Hematopoietic multipotent progenitor cell treated with erythropoietin and hydrocortisone succinate and interleukin-3 and kit ligand, for 15 days (in vitro differentiated cells): ENCODE results near the gene ZG16B.

ENCODE experiments used
- DNase-seq: peaks from one replicate; pipeline ENCODE4 v3.0.0-alpha.2; 2015; ENCODE audit warnings: low spot score

Gene ZG16B

GRCh38 chr16:2825049-2825742 lies 4.9 kb upstream of the ZG16B start:
- no peak for DNase-seq

- DNase-seq = no peak
Observed at GRCh38 chr16:2825906-2826305, 4.2 kb upstream of the ZG16B start.

DNA sequence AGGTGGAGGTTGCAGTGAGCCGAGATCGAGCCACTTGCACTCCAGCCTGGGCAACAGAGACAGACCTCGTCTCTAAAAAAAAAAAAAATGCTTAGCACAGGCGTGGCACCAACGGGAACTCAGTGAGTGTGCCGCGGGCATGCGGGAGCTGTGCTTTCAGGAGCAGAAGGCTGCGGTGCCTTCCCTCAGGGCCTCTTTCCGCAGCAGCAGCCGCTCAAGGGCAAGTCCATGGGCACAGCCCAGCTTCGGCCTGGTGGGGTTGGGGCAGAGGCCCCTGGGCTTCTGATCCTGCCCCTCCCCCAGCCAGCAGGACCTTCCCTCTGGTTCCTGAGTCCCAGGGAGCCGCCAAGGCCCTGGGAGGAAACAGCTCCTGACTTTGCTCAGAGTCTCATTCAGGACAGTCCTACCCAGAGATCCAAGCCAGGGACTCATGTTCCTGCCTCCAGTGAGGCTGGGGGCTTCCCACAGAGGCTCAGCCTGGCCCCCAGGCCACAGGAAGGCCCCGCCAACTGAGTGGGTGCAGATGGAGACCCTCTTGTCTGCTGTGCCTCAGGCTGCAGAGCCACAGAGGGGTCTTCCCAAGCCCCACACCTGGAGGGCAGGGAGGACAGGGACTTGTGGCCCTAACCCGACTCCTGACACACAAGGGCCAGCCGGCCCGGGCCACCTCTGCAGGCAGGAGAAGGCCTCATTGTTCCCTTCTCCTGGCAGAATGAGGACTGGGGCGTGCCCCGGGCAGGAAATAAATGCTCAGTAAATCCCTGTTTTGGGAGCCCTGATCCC lies 3.3 kb upstream of the ZG16B start:
- no peak for DNase-seq

GRCh38 chr16:2827374-2827791 lies 2.7 kb upstream of the ZG16B start:
- no peak for DNase-seq

- no peak for DNase-seq
Observed at GRCh38 chr16:2827831-2828520, 2.1 kb upstream of the ZG16B start.

DNA sequence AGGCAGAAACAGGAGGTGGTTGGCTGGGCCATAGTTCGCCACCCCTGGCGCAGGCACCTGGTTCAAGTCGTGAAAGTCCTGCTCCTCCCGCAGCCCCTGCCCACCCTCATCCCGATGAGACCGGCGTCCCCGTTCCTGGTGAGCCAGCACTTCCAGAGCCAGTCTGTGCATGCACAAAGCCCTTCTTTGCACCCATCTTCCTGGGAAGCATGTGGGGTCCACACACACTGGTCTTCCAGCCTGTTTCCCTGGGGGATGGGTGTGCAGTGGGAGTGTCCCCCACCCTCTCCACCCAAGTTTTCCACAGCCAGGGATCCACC lies 1.6 kb upstream of the ZG16B start:
- DNase-seq = no peak

- no peak for DNase-seq
Observed at GRCh38 chr16:2828876-2829430, 1.1 kb upstream of the ZG16B start.

- DNase-seq = no peak
Observed at GRCh38 chr16:2830355-2830695, 222 bp downstream of the ZG16B start.

DNA sequence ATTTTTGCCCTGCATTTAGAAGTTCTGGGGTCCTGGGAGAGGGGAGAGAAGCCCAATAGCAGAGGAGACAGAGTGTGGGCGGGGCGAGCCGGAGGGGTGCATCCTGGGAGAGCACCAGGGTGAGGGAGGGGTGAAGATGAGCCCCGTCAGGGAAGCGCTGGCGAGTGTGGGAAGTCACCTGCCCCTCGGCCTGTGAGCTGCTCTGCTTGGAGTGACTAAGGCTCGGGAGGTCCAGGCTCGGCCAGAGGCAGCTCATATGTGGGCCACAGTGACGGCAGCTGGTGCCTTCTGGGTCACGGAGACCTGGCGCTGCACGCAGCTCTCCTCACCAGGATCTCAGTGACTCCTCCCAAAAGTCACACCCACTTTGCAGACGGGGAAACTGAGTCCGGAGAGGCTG lies 1.1 kb downstream of the ZG16B start:
- DNase-seq = no peak

GRCh38 chr16:2833776-2834175 lies 3.7 kb downstream of the ZG16B start:
- no peak for DNase-seq

GRCh38 chr16:2834968-2835367 lies 4.9 kb downstream of the ZG16B start:
- no peak for DNase-seq

- no peak for DNase-seq
Observed at GRCh38 chr16:2835638-2836493, 5.8 kb downstream of the ZG16B start.

DNA sequence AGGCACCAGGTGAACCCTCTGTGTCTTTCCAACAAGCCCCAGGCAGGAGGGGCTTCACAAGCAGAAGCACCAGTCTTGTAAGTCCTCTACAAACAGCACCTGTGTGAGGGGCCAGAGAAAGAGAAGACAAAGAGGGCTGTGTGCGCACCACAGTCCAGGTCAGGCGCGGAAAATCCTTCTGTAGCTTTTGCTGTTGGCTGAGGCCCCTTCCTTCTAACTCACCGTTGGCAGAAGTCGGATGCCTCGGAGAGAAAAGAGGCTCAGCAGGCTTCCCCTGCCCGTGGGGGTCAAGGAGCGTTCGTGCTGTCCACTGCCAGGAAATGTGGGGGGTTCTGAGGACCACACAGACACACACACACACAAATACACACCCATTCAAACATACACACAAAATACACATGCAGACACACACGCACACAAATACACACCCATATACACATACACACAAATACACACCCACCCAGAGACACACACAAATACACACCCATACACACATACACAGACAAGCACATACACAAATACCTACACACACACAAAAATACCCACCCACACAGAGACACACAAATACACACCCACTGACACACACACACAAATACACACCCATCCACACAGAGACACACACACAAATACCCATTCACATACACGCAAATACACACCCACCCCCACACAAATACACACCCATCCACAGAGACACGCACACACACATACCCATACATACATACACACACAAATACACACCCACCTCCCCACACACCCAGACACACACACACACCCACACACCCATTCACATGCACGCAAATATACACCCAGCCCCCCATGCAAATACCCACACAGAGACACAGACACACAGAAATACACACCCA lies 6.8 kb downstream of the ZG16B start:
- no peak for DNase-seq

DNA sequence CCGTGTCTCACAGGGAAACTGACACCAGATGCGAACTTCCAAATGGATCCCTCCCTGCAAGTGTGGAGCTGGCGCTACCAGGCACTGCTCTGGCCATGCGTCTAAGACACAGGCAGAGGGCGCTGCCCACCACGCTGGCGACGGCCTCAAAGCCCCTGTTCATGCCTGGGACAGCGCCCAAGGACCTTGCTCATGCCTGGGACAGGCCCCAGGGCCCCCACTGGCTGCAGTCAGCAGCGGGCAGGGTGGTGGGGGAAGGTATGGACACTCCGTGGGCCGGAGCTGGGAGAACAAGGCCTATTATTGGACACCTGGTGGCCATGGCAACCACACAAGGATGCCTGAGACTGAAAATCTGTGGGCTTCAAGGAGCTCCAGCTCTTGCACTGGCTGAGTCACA lies 8.8 kb downstream of the ZG16B start:
- DNase-seq = peak; percentile 16

DNA sequence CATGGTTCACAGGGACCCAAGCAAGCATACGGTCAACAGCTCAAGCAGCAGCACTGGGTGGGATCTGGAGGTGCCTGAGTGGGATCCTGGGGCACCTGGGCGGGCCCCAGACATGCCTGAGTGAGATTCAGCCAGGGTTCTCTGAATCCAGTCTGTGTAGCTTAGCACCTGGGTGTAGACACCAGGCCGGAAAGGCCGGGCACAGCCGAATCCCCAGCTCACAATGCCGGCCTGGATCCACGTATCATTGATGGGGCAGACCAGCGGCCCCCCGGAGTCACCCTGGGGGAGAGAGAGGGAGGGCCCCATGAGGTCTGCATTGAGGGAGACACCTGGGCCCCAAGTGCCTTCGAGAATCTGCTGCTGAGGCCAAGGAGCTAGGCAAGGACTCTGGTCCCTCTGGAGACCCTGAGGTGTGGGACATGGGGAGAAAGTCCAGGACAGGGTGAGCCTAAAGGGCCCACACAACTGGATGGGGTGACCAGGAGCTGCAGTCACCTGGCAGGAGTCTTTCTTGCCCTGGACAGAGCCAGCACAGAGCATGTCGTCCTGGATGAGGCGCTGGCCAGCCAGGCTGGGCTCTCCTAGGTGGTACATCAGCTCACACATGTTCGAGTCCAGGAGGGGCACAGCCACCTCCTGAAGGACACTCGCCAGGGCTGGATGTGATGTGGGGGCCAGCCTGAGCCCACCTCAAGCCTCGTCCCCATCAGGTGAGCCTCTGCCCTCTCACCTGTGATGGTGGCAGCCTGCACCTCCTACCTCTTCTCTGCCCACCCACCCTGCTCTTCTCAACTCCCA lies 9.7 kb downstream of the ZG16B start:
- no peak for DNase-seq

- DNase-seq = no peak
Observed at GRCh38 chr16:2840914-2841313, 10.8 kb downstream of the ZG16B start.

DNA sequence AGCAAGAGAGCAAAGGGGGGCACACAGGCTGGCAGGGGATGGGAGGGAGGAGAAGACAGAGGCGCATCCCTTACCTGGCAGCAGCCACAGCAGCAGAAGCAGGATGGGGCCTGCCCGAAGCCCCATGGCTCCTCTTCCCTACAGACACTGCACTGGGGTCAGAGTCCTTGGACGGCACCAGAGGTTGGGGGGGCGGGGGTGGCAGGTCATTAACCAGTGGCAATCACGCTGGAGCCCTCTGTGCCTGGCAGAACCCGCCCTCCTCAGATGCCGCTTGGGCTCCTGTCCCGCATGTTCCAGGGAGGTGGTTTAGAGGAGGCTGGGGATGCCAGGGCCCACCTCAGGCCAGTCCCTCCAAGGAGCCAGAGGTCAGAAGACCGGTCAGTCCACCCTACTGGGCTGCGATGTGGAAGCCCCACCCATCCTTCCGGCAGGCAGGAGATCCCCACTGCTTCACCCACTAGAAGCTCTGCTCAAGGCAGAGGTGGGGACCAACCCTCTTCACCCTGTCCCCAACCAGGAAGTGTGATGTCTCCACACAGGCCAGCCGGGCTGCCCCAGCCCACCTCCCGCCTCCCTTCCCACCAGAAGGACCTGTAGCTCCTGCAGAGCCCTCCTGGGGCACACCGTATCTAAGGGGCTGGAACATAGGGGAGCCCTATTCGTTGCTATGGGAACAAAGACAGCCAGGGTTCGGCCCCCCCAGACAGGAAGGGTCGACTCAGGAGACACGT lies 11.7 kb downstream of the ZG16B start:
- no peak for DNase-seq

GRCh38 chr16:2842340-2843000 lies 12.4 kb downstream of the ZG16B start:
- DNase-seq = peak; percentile 40

GRCh38 chr16:2843526-2843925 lies 13.4 kb downstream of the ZG16B start:
- DNase-seq = no peak
